CD4-positive, alpha-beta T cell treated with Interferon alpha-2 for 1 hour (primary cell): Measurements from ENCODE around the gene COA8.

Experiments
- DNase-seq, 2 donors: peaks; one replicate each; pipeline ENCODE4 v3.0.0-alpha.2; 2020 to 2022

The COA8 gene

GRCh38 chr14:103625356-103626095 is 62.8 kb downstream of the COA8 start:
- peak; percentile 13 to 57 for DNase-seq

DNA sequence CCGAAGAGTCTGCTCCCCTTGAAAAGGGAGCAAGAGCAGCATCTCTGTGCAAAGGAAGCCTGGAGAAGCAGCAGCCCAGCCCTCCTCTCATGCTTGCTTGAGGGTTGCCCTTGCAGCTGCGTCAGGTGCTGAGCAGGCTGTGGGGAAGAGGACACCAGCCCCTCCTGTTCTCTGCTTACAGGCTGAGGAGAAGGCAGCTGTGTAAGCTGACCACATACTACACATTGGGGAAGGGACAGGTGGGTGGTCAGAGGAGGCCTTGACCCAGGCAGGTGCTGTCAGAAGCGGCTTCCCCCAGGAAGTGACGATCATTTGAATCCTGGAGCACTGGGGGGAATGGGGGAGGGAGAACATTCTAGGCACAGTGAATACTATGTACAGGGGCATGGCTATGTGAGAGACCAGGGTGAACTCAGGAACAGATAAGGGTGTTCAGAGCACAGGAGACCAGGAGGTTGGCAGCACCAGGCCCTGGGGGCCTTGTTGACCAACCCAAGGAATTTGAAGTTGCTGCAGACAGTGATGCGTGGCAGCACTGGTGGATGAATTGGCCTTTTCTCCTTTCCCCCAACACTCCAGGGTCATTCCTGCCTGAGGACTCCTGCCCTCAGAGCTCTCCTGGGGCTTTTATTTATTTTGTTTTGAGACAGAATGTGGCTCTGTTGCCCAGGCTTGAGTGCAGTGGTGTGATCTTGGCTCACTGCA is 63.5 kb downstream of the COA8 start:
- DNase-seq, result no peak

- DNase-seq, result no peak
These were observed 64.6 kb downstream of the COA8 start for GRCh38 chr14:103627073-103628025.

- DNase-seq, result peak; percentile 19 to 54
These were observed 65.5 kb downstream of the COA8 start for GRCh38 chr14:103628221-103628683.

DNA sequence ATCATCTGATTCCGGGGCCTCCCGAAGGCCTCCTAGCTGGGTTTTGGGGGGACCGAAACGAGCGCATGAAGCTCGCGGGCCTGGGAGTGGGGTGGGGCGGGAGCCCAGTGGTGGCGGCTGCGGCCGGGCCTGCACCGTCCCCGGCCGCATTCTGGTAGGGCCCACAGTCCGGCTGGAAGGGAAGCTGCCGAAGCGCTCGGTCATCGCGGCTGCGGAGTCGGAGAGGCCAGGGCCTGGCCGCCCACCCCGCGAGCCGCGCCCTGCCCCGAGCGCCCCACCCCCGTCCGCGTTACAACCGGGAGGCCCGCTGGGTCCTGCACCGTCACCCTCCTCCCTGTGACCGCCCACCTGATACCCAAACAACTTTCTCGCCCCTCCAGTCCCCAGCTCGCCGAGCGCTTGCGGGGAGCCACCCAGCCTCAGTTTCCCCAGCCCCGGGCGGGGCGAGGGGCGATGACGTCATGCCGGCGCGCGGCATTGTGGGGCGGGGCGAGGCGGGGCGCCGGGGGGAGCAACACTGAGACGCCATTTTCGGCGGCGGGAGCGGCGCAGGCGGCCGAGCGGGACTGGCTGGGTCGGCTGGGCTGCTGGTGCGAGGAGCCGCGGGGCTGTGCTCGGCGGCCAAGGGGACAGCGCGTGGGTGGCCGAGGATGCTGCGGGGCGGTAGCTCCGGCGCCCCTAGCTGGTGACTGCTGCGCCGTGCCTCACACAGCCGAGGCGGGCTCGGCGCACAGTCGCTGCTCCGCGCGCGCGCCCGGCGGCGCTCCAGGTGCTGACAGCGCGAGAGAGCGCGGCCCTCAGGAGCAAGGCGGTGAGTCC is 66.1 kb downstream of the COA8 start, which contains the start of gene KLC1:
KLC1 (plus strand) TSS at position 528 of the 819 bp plus-strand sequence. CDS start 25,354 bp downstream, outside the sequence.
- peak; percentile 76 to 84 for DNase-seq

GRCh38 chr14:103629503-103630121 is 66.9 kb downstream of the COA8 start:
- peak; percentile 19 to 47 for DNase-seq

GRCh38 chr14:103630364-103631108 is 67.8 kb downstream of the COA8 start:
- DNase-seq, result no peak

GRCh38 chr14:103633391-103633790 is 70.6 kb downstream of the COA8 start:
- DNase-seq, result no peak

GRCh38 chr14:103634156-103634555 is 71.4 kb downstream of the COA8 start:
- no peak for DNase-seq

DNA sequence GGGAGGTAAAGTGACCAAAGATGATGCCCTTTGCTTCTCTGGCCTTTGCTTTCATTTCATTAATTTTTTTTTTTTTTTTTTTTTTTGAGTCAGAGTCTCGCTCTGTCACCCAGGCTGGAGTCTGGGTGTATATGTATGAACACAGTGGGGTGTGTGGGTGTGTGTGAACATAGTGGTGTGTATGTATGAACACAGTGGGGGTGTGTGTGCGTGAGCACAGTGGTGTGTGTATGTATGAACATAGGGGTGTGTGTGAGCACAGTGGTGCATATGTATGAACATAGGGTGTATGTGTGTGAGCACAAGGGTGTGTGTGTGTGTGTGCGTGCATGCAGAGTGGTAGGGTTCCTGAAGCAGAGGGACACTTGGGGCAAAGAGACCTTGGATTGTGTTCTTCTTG is 75.8 kb downstream of the COA8 start:
- no peak for DNase-seq
